ENCODE results near the gene THBS3.
"Not testable (repeated sequence)": the region's sequence is repeated elsewhere in the genome, so short reads cannot be mapped to it uniquely, and the experiment has no call there.

THBS3 gene

DNA sequence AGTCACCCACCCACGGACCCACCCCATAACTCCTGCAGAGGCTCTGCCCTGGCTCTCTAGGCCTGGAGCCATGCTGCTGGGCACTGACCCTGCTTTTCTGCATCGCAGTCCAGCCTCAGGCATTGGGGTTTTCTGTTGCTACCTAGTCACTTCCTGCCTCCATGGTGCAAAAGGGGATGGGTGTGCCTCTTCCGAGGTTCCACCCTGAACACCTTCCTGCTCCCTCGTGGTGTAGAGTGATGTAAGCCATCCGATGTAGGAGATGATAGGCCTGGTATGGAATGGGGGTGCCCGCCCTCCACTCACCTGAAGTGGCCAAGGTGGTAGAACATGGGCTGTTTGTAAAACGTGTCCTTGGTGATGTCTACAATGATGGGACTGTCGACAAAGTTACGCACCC, 27.7 kb upstream of the THBS3 start:
- H3K36me3 ChIP-seq (ENCODE audit: control insufficient read depth in 4 of 4, insufficient read depth in 4 of 4, low read length in 3 of 4), result peaks cover 6 to 32% (median 16%) of the 10 kb centered on the region in 4 experiments
- WGBS (ENCODE audit: insufficient coverage), result 94% methylated on average over 3 of the region's 9 CpGs
- H3K27me3 ChIP-seq (replicated peaks in 2 of 5; ENCODE audit: control insufficient read depth in 4 of 5, insufficient read depth in 5 of 5, low read length in 4 of 5); H3K4me3 ChIP-seq (ENCODE audit: control insufficient read depth in 1 of 7, extremely low read depth in 1 of 7, insufficient read depth in 4 of 7, low read depth in 2 of 7, low read length in 6 of 7); POLR2A ChIA-PET; H3K27ac ChIP-seq (ENCODE audit: insufficient read depth in 1 of 2, low read depth in 1 of 2, low read length in 2 of 2, poor library complexity in 1 of 2, severe bottlenecking in 2 of 2); H3K4me1 ChIP-seq (ENCODE audit: control extremely low read depth in 1 of 4, control insufficient read depth in 4 of 4, insufficient read depth in 4 of 4, low read length in 3 of 4); H3K9me3 ChIP-seq (ENCODE audit: control extremely low read depth in 1 of 5, control insufficient read depth in 4 of 5, insufficient read depth in 2 of 5, low read depth in 1 of 5, low read length in 4 of 5); DNase-seq: not testable (repeated sequence)
- CTCF ChIA-PET, result interaction anchor here (0.7 kb wide), 1 partner anchor 15 kb away, joined by 3 read pairs; no protein-coding TSS in a partner anchor

GRCh38 chr1:155233502-155233901, 25.8 kb upstream of the THBS3 start:
- DNase-seq; H3K9me3 ChIP-seq (ENCODE audit: control extremely low read depth in 1 of 5, control insufficient read depth in 4 of 5, insufficient read depth in 2 of 5, low read depth in 1 of 5, low read length in 4 of 5); H3K27ac ChIP-seq (ENCODE audit: insufficient read depth in 1 of 2, low read depth in 1 of 2, low read length in 2 of 2, poor library complexity in 1 of 2, severe bottlenecking in 2 of 2); CTCF ChIA-PET; H3K4me3 ChIP-seq (ENCODE audit: control insufficient read depth in 1 of 7, extremely low read depth in 1 of 7, insufficient read depth in 4 of 7, low read depth in 2 of 7, low read length in 6 of 7); H3K4me1 ChIP-seq (ENCODE audit: control extremely low read depth in 1 of 4, control insufficient read depth in 4 of 4, insufficient read depth in 4 of 4, low read length in 3 of 4); H3K27me3 ChIP-seq (replicated peaks in 2 of 5; ENCODE audit: control insufficient read depth in 4 of 5, insufficient read depth in 5 of 5, low read length in 4 of 5); POLR2A ChIA-PET: not testable (repeated sequence)
- WGBS (ENCODE audit: insufficient coverage), result 78% methylated on average over 1 of the region's 5 CpGs
- peaks cover 6 to 27% (median 12%) of the 10 kb centered on the region in 4 experiments for H3K36me3 ChIP-seq (ENCODE audit: control insufficient read depth in 4 of 4, insufficient read depth in 4 of 4, low read length in 3 of 4)

GRCh38 chr1:155232001-155232978, 24.6 kb upstream of the THBS3 start:
- 87% methylated on average over 6 of the region's 13 CpGs for WGBS (ENCODE audit: insufficient coverage)
- H3K9me3 ChIP-seq (ENCODE audit: control extremely low read depth in 1 of 5, control insufficient read depth in 4 of 5, insufficient read depth in 2 of 5, low read depth in 1 of 5, low read length in 4 of 5); POLR2A ChIA-PET; H3K4me3 ChIP-seq (ENCODE audit: control insufficient read depth in 1 of 7, extremely low read depth in 1 of 7, insufficient read depth in 4 of 7, low read depth in 2 of 7, low read length in 6 of 7); H3K27me3 ChIP-seq (replicated peaks in 2 of 5; ENCODE audit: control insufficient read depth in 4 of 5, insufficient read depth in 5 of 5, low read length in 4 of 5); H3K27ac ChIP-seq (ENCODE audit: insufficient read depth in 1 of 2, low read depth in 1 of 2, low read length in 2 of 2, poor library complexity in 1 of 2, severe bottlenecking in 2 of 2); DNase-seq; H3K4me1 ChIP-seq (ENCODE audit: control extremely low read depth in 1 of 4, control insufficient read depth in 4 of 4, insufficient read depth in 4 of 4, low read length in 3 of 4): not testable (repeated sequence)
- CTCF ChIA-PET, result interaction anchor here (1.1 kb wide), 1 partner anchor 25 kb away, joined by 5 read pairs; no protein-coding TSS in a partner anchor
- H3K36me3 ChIP-seq (ENCODE audit: control insufficient read depth in 4 of 4, insufficient read depth in 4 of 4, low read length in 3 of 4), result peaks cover 5 to 19% (median 8%) of the 10 kb centered on the region in 4 experiments

DNA sequence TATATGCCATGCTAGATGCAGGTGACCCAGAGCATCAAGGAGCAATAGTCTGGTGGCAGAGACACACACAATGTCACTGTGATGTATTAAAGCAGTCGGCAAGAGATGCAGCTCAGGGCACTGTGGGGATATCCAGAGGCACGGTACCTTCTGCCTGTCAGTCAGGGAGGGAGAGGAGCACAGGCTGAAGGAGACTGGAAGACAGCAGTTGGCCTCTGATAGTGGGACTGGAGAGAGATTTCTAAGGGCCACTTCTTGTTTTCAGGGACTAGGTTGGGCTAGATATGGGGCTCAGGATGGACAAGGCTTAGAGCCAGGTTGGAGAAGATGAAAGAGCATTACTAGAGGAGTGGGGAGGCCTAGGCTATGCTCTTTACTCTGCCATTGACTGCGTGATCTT, 23.6 kb upstream of the THBS3 start:
- POLR2A ChIA-PET; H3K27ac ChIP-seq (ENCODE audit: insufficient read depth in 1 of 2, low read depth in 1 of 2, low read length in 2 of 2, poor library complexity in 1 of 2, severe bottlenecking in 2 of 2); H3K9me3 ChIP-seq (ENCODE audit: control extremely low read depth in 1 of 5, control insufficient read depth in 4 of 5, insufficient read depth in 2 of 5, low read depth in 1 of 5, low read length in 4 of 5); H3K27me3 ChIP-seq (replicated peaks in 2 of 5; ENCODE audit: control insufficient read depth in 4 of 5, insufficient read depth in 5 of 5, low read length in 4 of 5); DNase-seq; H3K4me3 ChIP-seq (ENCODE audit: control insufficient read depth in 1 of 7, extremely low read depth in 1 of 7, insufficient read depth in 4 of 7, low read depth in 2 of 7, low read length in 6 of 7); H3K36me3 ChIP-seq (ENCODE audit: control insufficient read depth in 4 of 4, insufficient read depth in 4 of 4, low read length in 3 of 4): not testable (repeated sequence)
- CTCF ChIA-PET, result interaction anchor here (1.2 kb wide), 1 partner anchor 12 kb away, joined by 3 read pairs; no protein-coding TSS in a partner anchor
- WGBS (ENCODE audit: insufficient coverage), result 89% methylated on average over 3 of the region's 3 CpGs
- peaks cover under 1 to 14% (median 13%) of the 10 kb centered on the region in 4 experiments for H3K4me1 ChIP-seq (ENCODE audit: control extremely low read depth in 1 of 4, control insufficient read depth in 4 of 4, insufficient read depth in 4 of 4, low read length in 3 of 4)

- H3K27me3 ChIP-seq (replicated peaks in 2 of 5; ENCODE audit: control insufficient read depth in 4 of 5, insufficient read depth in 5 of 5, low read length in 4 of 5), result no peaks in the 10 kb centered on the region
- H3K9me3 ChIP-seq (ENCODE audit: control extremely low read depth in 1 of 5, control insufficient read depth in 4 of 5, insufficient read depth in 2 of 5, low read depth in 1 of 5, low read length in 4 of 5), result no peaks in the 10 kb centered on the region
- CTCF ChIA-PET, result interaction anchor here (0.6 to 6.9 kb wide), 9 partner anchors 16 to 104 kb away, joined by 3 to 68 read pairs (median 6); partner anchors contain the start of genes KRTCAP2, MTX1, THBS3 and TRIM46
- POLR2A ChIA-PET, result interaction anchor here (1.9 to 2.2 kb wide), 2 partner anchors 16 to 19 kb away, joined by 8 to 9 read pairs; partner anchors contain the start of gene MTX1
- WGBS (ENCODE audit: insufficient coverage), result 69% methylated on average over 7 of the region's 9 CpGs
- peaks cover 0 to 4% (median 0%) of the 10 kb centered on the region in 4 experiments for H3K36me3 ChIP-seq (ENCODE audit: control insufficient read depth in 4 of 4, insufficient read depth in 4 of 4, low read length in 3 of 4)
- H3K4me3 ChIP-seq (ENCODE audit: control insufficient read depth in 1 of 7, extremely low read depth in 1 of 7, insufficient read depth in 4 of 7, low read depth in 2 of 7, low read length in 6 of 7), result peak overlapping the region in 5 of 7 experiments; percentile 68 to 85 (median 76)
- peaks cover 8 to 40% (median 33%) of the 10 kb centered on the region in 4 experiments for H3K4me1 ChIP-seq (ENCODE audit: control extremely low read depth in 1 of 4, control insufficient read depth in 4 of 4, insufficient read depth in 4 of 4, low read length in 3 of 4)
- H3K27ac ChIP-seq (ENCODE audit: insufficient read depth in 1 of 2, low read depth in 1 of 2, low read length in 2 of 2, poor library complexity in 1 of 2, severe bottlenecking in 2 of 2), result peak overlapping the region in 1 of 2 experiments; percentile 80
- no peak for DNase-seq
Observed at GRCh38 chr1:155228096-155228427, 20.4 kb upstream of the THBS3 start.

DNA sequence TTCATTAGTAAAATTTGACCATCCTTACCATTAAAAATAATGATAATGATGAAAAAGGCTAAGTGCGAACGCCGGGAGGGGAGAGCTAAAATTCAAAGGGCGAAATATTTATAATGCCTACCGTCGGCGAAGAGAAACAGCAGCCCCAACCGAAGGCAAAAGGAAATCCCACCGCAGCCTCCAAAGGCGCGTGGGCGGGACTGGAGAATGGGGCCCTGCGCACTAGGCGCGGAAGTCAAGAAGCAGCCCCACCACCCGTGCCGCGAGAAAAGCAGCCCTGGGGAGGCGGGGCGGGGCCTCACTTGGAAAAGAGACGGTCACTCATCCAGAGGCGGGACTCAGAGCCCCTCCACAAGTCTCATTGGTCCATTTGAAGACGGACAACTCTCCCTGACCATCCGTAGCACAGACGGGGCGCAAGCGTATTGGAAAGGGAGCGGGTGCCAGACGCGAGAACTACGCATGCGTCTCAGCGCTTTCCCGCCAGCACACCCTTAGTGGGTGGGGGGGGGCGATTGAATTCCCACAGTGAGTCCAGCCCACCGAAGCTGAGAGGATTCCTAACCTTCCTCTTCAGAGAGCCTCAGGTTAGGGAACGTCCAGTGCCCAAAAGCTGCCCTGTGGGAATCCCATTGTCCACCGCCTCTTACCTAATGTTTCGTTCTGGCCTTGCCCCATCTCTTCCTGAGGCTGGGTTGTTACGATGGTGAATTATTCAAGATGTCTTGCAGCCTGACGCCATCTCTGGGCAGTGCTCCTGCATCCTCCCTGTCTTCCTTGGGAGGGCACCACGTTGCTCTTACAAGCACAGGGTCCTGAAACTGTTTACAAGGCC, 19.8 kb upstream of the THBS3 start:
- ChIA-PET CTCF (interaction anchor here (1.0 to 6.9 kb wide), 12 partner anchors 16 to 136 kb away, joined by 3 to 68 read pairs (median 5); partner anchors contain the start of genes KRTCAP2, MTX1, THBS3 and TRIM46), POLR2A (interaction anchor here (1.3 to 2.2 kb wide), 3 partner anchors 17 to 52 kb away, joined by 3 to 9 read pairs (median 8); partner anchors contain the start of gene MTX1)
- Histone ChIP-seq H3K36me3 (ENCODE audit: control insufficient read depth in 4 of 4, insufficient read depth in 4 of 4, low read length in 3 of 4) (peaks cover 0 to 4% (median 0%) of the 10 kb centered on the region in 4 experiments), H3K27ac (ENCODE audit: insufficient read depth in 1 of 2, low read depth in 1 of 2, low read length in 2 of 2, poor library complexity in 1 of 2, severe bottlenecking in 2 of 2) (peak overlapping the region; percentile 74 to 85), H3K4me1 (ENCODE audit: control extremely low read depth in 1 of 4, control insufficient read depth in 4 of 4, insufficient read depth in 4 of 4, low read length in 3 of 4) (peaks cover 8 to 43% (median 37%) of the 10 kb centered on the region in 4 experiments), H3K4me3 (ENCODE audit: control insufficient read depth in 1 of 7, extremely low read depth in 1 of 7, insufficient read depth in 4 of 7, low read depth in 2 of 7, low read length in 6 of 7) (peak overlapping the region in 6 of 7 experiments; percentile 68 to 85 (median 76)), H3K9me3 (ENCODE audit: control extremely low read depth in 1 of 5, control insufficient read depth in 4 of 5, insufficient read depth in 2 of 5, low read depth in 1 of 5, low read length in 4 of 5) (no peaks in the 10 kb centered on the region), H3K27me3 (replicated peaks in 2 of 5; ENCODE audit: control insufficient read depth in 4 of 5, insufficient read depth in 5 of 5, low read length in 4 of 5) (no peaks in the 10 kb centered on the region)
- peak; percentile 96 to 100 (median 99) for DNase-seq
- under 1% methylated on average over 37 of the region's 42 CpGs for WGBS (ENCODE audit: insufficient coverage)
